Measurements from ENCODE around the gene EIF6. TPM values are rescaled to one million over a fixed set of nuclear protein-coding genes. Genes with fewer than 3 reads are reported as not detected.

Gene EIF6
- total RNA-seq, 1 experiment from 2014 or later = 180 TPM

DNA sequence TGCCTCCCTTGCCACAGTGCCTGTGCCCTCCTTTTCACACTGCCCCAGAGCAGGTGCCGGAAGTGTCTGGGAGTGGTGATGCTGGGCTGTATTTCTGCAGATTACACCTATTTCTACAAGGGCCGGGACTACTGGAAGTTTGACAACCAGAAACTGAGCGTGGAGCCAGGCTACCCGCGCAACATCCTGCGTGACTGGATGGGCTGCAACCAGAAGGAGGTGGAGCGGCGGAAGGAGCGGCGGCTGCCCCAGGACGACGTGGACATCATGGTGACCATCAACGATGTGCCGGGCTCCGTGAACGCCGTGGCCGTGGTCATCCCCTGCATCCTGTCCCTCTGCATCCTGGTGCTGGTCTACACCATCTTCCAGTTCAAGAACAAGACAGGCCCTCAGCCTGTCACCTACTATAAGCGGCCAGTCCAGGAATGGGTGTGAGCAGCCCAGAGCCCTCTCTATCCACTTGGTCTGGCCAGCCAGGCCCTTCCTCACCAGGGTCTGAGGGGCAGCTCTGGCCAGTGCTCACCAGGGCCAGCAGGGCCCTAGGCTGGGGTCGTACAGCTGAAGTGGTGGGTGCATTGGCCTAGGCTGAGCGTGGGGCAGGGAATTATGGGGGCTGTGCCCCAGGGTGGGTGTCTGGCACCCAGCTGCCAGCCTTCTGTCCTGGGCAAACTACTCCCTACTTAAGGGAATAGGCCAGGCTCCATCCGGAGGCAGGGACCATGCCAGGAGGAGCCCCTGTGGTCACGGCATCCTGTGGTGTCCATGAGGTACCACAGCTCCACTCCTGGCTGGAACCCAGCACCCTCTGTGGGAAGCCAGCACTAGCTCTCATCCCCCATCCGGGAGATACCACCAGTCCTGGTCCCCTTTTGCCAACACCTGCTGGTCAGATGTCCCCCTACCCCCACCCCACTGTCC lies 10.1 kb downstream of the EIF6 start:
- ChIA-PET CTCF (no interaction called here), POLR2A (ENCODE audit: low non-redundant PET) (interaction anchor here (0.6 kb wide), 1 partner anchor 299 kb away, joined by 3 read pairs; no protein-coding TSS in a partner anchor)
- Histone ChIP-seq H3K9me3 (ENCODE audit: low read depth, low read length, poor library complexity, severe bottlenecking) (no peaks in the 10 kb centered on the region), H3K4me3 (ENCODE audit: low read depth, low read length, poor library complexity, severe bottlenecking) (no peak overlapping the region), H3K4me1 (ENCODE audit: insufficient read depth, low read length, poor library complexity, severe bottlenecking) (peaks cover 6% of the 10 kb centered on the region), H3K27ac (ENCODE audit: low read depth, low read length, poor library complexity, severe bottlenecking) (no peak overlapping the region), H3K27me3 (replicated peaks; ENCODE audit: insufficient read depth, low read depth, low read length, poor library complexity) (no peaks in the 10 kb centered on the region), H3K36me3 (ENCODE audit: insufficient read depth, low read length, poor library complexity, severe bottlenecking) (peaks cover 11% of the 10 kb centered on the region)
- intact Hi-C loops (cut with micrococcal nuclease; ENCODE audit: unreplicated experiment) = no loop called here
- TF ChIP-seq, protein P1, sequence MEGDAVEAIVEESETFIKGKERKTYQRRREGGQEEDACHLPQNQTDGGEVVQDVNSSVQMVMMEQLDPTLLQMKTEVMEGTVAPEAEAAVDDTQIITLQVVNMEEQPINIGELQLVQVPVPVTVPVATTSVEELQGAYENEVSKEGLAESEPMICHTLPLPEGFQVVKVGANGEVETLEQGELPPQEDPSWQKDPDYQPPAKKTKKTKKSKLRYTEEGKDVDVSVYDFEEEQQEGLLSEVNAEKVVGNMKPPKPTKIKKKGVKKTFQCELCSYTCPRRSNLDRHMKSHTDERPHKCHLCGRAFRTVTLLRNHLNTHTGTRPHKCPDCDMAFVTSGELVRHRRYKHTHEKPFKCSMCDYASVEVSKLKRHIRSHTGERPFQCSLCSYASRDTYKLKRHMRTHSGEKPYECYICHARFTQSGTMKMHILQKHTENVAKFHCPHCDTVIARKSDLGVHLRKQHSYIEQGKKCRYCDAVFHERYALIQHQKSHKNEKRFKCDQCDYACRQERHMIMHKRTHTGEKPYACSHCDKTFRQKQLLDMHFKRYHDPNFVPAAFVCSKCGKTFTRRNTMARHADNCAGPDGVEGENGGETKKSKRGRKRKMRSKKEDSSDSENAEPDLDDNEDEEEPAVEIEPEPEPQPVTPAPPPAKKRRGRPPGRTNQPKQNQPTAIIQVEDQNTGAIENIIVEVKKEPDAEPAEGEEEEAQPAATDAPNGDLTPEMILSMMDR (conservative IDR thresholded peaks at IDR 0.05; ENCODE audit: low read depth, low read length) = no peak
- no peak for TF ChIP-seq EZH2 (IDR thresholded peaks at IDR 0.05; ENCODE audit: borderline replicate concordance, low read depth, low read length, poor library complexity, severe bottlenecking)
- BruUV-seq (replicated peaks) = no TSS peak
- no peak for DNase-seq (ENCODE audit: low spot score)

DNA sequence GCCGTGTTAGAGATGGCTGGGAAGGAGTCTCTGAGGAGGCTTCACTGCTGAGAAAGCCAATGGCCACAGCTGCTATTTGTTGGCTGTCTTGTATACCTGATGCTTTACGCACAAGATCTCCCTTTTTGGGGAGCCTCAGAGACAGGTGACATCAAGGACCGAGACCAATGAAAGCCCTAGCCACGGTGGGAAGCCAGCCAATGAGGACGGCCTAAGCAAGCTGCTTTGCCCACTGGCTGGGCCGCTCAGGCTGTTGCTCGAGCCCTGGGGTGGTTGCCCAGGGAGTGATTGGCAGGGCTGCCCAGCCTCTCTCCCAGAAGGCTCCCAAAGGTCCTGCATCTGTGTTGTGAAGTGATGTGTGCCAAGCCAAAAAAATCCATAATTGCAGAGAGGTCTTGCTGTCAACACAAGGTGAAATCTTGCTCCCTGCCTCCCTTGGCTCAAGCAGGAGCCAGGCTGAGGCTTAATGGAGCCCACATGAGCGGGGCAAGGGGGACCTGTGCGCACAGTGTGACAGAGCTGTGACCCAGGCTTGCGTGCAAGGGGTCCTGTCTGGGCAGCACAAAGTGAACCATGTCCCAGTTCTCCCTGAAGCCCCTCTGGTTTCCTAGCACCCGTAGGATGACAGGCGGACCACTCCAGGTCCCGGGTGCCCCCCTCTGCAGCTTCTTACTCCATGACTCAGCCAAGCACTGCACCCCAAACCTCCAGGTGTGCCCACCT lies 11.0 kb downstream of the EIF6 start:
- no peaks in the 10 kb centered on the region for H3K9me3 ChIP-seq (ENCODE audit: low read depth, low read length, poor library complexity, severe bottlenecking)
- no peak overlapping the region for H3K4me3 ChIP-seq (ENCODE audit: low read depth, low read length, poor library complexity, severe bottlenecking)
- peaks cover 3% of the 10 kb centered on the region for H3K36me3 ChIP-seq (ENCODE audit: insufficient read depth, low read length, poor library complexity, severe bottlenecking)
- no peak for DNase-seq (ENCODE audit: low spot score)
- H3K27me3 ChIP-seq (replicated peaks; ENCODE audit: insufficient read depth, low read depth, low read length, poor library complexity) = no peaks in the 10 kb centered on the region
- BruUV-seq (replicated peaks) = no TSS peak
- POLR2A ChIA-PET (ENCODE audit: low non-redundant PET) = no interaction called here
- CTCF ChIA-PET = no interaction called here
- H3K4me1 ChIP-seq (ENCODE audit: insufficient read depth, low read length, poor library complexity, severe bottlenecking) = peaks cover 6% of the 10 kb centered on the region
- TF ChIP-seq, protein P1 (conservative IDR thresholded peaks at IDR 0.05; ENCODE audit: low read depth, low read length) = no peak
- TF ChIP-seq EZH2 (IDR thresholded peaks at IDR 0.05; ENCODE audit: borderline replicate concordance, low read depth, low read length, poor library complexity, severe bottlenecking) = no peak
- intact Hi-C loops (cut with micrococcal nuclease; ENCODE audit: unreplicated experiment) = no loop called here
- H3K27ac ChIP-seq (ENCODE audit: low read depth, low read length, poor library complexity, severe bottlenecking) = no peak overlapping the region

DNA sequence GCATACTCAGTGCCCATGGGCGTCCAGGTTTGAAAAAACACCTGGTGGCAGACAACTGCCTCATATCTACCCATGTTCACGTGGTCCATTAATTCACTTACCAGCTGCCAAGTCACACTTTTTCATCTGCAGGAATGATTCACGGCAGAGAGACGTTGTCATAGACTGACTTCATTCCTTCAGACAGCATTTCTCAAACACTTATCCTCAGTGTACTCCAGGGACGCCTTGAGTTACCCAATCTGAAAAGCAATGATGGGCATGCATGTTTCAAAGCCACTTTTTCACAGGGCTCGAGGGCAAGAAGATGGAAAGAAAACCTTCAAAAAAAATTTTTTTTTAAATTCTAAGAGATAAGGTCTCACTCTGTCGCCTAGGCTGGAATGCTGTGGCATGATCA lies 12.7 kb downstream of the EIF6 start:
- BruUV-seq (replicated peaks) = no TSS peak
- Histone ChIP-seq H3K27me3 (replicated peaks; ENCODE audit: insufficient read depth, low read depth, low read length, poor library complexity) (no peaks in the 10 kb centered on the region), H3K4me3 (ENCODE audit: low read depth, low read length, poor library complexity, severe bottlenecking) (no peak overlapping the region), H3K27ac (ENCODE audit: low read depth, low read length, poor library complexity, severe bottlenecking) (no peak overlapping the region), H3K4me1 (ENCODE audit: insufficient read depth, low read length, poor library complexity, severe bottlenecking) (peaks cover 3% of the 10 kb centered on the region), H3K36me3 (ENCODE audit: insufficient read depth, low read length, poor library complexity, severe bottlenecking) (no peaks in the 10 kb centered on the region), H3K9me3 (ENCODE audit: low read depth, low read length, poor library complexity, severe bottlenecking) (no peaks in the 10 kb centered on the region)
- no peak for DNase-seq (ENCODE audit: low spot score)
- POLR2A ChIA-PET (ENCODE audit: low non-redundant PET) = no interaction called here
- no peak for TF ChIP-seq EZH2 (IDR thresholded peaks at IDR 0.05; ENCODE audit: borderline replicate concordance, low read depth, low read length, poor library complexity, severe bottlenecking)
- TF ChIP-seq, protein P1 (conservative IDR thresholded peaks at IDR 0.05; ENCODE audit: low read depth, low read length) = no peak
- intact Hi-C loops (cut with micrococcal nuclease; ENCODE audit: unreplicated experiment) = no loop called here
- CTCF ChIA-PET = interaction anchor here (1.0 kb wide), 1 partner anchor 127 kb away, joined by 3 read pairs; no protein-coding TSS in a partner anchor
